SK-N-MC (cell line): Measurements from ENCODE around the gene ANKRD33B.

Experiments
- FOXP2 ChIP-seq: optimal IDR thresholded peaks from 2 replicates; pipeline ENCODE3; 2011; ENCODE audit warnings: mild to moderate bottlenecking, moderate library complexity; ENCODE audit not compliant: insufficient read depth; ENCODE audit errors: extremely low read length, control extremely low read depth
- POLR2AphosphoS5 ChIP-seq: IDR thresholded peaks from 2 replicates; pipeline ENCODE4 v1.6.1; 2012; ENCODE audit warnings: mild to moderate bottlenecking, low read depth, low read length, borderline replicate concordance

- no peak for TF ChIP-seq POLR2AphosphoS5
- no peak for TF ChIP-seq FOXP2
Observed at GRCh38 chr5:10628601-10629000, 64.7 kb downstream of the ANKRD33B start.
